Endothelial cell of umbilical vein (primary cell): ENCODE results near the gene DDAH2. TPM values are rescaled to one million over a fixed set of nuclear protein-coding genes. Genes with fewer than 3 reads are reported as not detected.

ENCODE experiments used
- BruUV-seq: library from RNA; stranded (reverse); fragments of 400-500 nt; replicated peaks from 2 replicates; lab custom pipeline; 2021; lab: Mats Ljungman, UMichigan
- CTCF ChIA-PET: fragments of 300-600, 350-600 bp; sonication (Branson Sonifier 250); formaldehyde crosslinking; loops from one replicate; lab custom pipeline; 2021; ENCODE audit warnings: antibody characterized with exemption, inconsistent platforms; lab: Charles Lee
- POLR2A ChIA-PET: fragments of 300-600, 350-600 bp; sonication (Branson Sonifier 250); formaldehyde crosslinking; loops from one replicate; lab custom pipeline; 2021; ENCODE audit warnings: antibody characterized with exemption, inconsistent platforms; lab: Charles Lee
- DNase-seq: peaks from one replicate; pipeline ENCODE4 v3.0.0-alpha.2; 2011; ENCODE audit warnings: low read depth, low spot score
- FAIRE-seq: peaks from 2 replicates; lab custom pipeline; 2011; peaks lifted over from hg19 to GRCh38; lab: Jason Lieb, UNC
- H2AFZ ChIP-seq: 2 replicates; pipeline ENCODE4 v1.6.0; 2012; ENCODE audit warnings: low read depth, low read length, control low read depth, inconsistent platforms
- H3K27ac ChIP-seq: 2 replicates; pipeline ENCODE4 v1.5.1; 2011; ENCODE audit warnings: low read depth, mild to moderate bottlenecking, control low read depth, low read length, moderate library complexity; ENCODE audit not compliant: insufficient read depth
- H3K27me3 ChIP-seq, 2 experiments: 2 replicates each; pipeline versions ENCODE4 v1.6.0 to v1.6.1; 2011; ENCODE audit warnings: low read length in 2 of 2, mixed read lengths in 1 of 2; ENCODE audit not compliant: control insufficient read depth in 2 of 2, insufficient read depth in 2 of 2
- H3K36me3 ChIP-seq, 2 experiments: 2 replicates in 1 of 2; 3 replicates in 1 of 2; pipeline ENCODE4 v1.5.1; 2011; ENCODE audit warnings: low read length in 2 of 2, mild to moderate bottlenecking in 1 of 2, moderate library complexity in 1 of 2; ENCODE audit not compliant: control insufficient read depth in 2 of 2, insufficient read depth in 2 of 2; ENCODE audit errors: extremely low read depth in 1 of 2
- H3K4me1 ChIP-seq: 3 replicates; pipeline ENCODE4 v1.5.1; 2011; ENCODE audit warnings: mild to moderate bottlenecking, low read length; ENCODE audit not compliant: control insufficient read depth, insufficient read depth; ENCODE audit errors: extremely low read depth
- H3K4me2 ChIP-seq: 2 replicates; pipeline ENCODE4 v1.6.1; 2011; ENCODE audit warnings: low read length, control low read depth, mixed read lengths; ENCODE audit not compliant: insufficient read depth
- H3K4me3 ChIP-seq, 3 experiments: fragments of 200-600 bp in 1 of 3; sonication (generic), shearing (Covaris generic) in 1 of 3; replicated peaks in 1 of 3; 2 replicates each; pipeline ENCODE4 v1.5.1; 2011 to 2016; ENCODE audit warnings: control low read depth in 3 of 3, low read length in 3 of 3, mild to moderate bottlenecking in 2 of 3, inconsistent platforms in 1 of 3, low read depth in 1 of 3, moderate library complexity in 1 of 3; ENCODE audit not compliant: insufficient read depth in 1 of 3
- H3K79me2 ChIP-seq: 2 replicates; pipeline ENCODE4 v1.6.0; 2012; ENCODE audit warnings: low read length, inconsistent platforms; ENCODE audit not compliant: control insufficient read depth, insufficient read depth
- H3K9ac ChIP-seq: replicated peaks from 2 replicates; pipeline ENCODE3; 2011; ENCODE audit warnings: low read length, control low read depth; ENCODE audit not compliant: insufficient read depth; ENCODE audit errors: extremely low read depth
- H3K9me1 ChIP-seq: replicated peaks from 3 replicates; pipeline ENCODE4 v1.6.0; 2011; ENCODE audit warnings: mild to moderate bottlenecking, low read length; ENCODE audit not compliant: control insufficient read depth, insufficient read depth; ENCODE audit errors: extremely low read depth
- H3K9me3 ChIP-seq: replicated peaks from 2 replicates; pipeline ENCODE4 v1.5.1; 2012; ENCODE audit warnings: low read length, inconsistent platforms; ENCODE audit not compliant: control insufficient read depth, insufficient read depth
- H4K20me1 ChIP-seq: replicated peaks from 2 replicates; pipeline ENCODE3; 2011; ENCODE audit warnings: mild to moderate bottlenecking, low read length; ENCODE audit not compliant: control insufficient read depth, insufficient read depth; ENCODE audit errors: extremely low read depth
- EZH2 ChIP-seq: IDR thresholded peaks from 2 replicates; pipeline ENCODE4 v1.6.1; 2012; ENCODE audit warnings: borderline replicate concordance, low read depth, mild to moderate bottlenecking, moderate library complexity, low read length, inconsistent platforms; ENCODE audit not compliant: severe bottlenecking
- FOS ChIP-seq: IDR thresholded peaks from 2 replicates; pipeline ENCODE4 v1.6.1; 2011; ENCODE audit warnings: mild to moderate bottlenecking, low read length, moderate library complexity, borderline replicate concordance; ENCODE audit not compliant: insufficient read depth
- GATA2 ChIP-seq: IDR thresholded peaks from 2 replicates; pipeline ENCODE4 v1.7.0; 2011; ENCODE audit warnings: low read depth, mild to moderate bottlenecking, moderate library complexity, mixed read lengths, low read length; ENCODE audit not compliant: insufficient read length, insufficient read depth
- JUN ChIP-seq: IDR thresholded peaks from 2 replicates; pipeline ENCODE4 v1.6.1; 2011; ENCODE audit warnings: borderline replicate concordance, low read depth; ENCODE audit not compliant: insufficient read length, insufficient read depth
- MYC ChIP-seq: IDR thresholded peaks from one replicate; pipeline ENCODE4 v1.6.1; 2011; ENCODE audit warnings: mild to moderate bottlenecking, low read depth, low read length
- POLR2A ChIP-seq: IDR thresholded peaks from 2 replicates; pipeline ENCODE4 v1.6.1; 2012; ENCODE audit warnings: low read depth, mild to moderate bottlenecking, control low read depth, low read length
- POLR2AphosphoS5 ChIP-seq: IDR thresholded peaks from 2 replicates; pipeline ENCODE4 v1.6.1; 2012; ENCODE audit warnings: low read depth, mild to moderate bottlenecking, control low read depth, low read length, moderate library complexity; ENCODE audit not compliant: insufficient read depth
- dilution Hi-C: fragments of 300-500 bp; cut with MboI; formaldehyde crosslinking; loops from one replicate; pipeline ENCODE4 v1.15.0; 2019; ENCODE audit warnings: low sequenced_read_pairs; ENCODE audit not compliant: extremely low pct_ligation_motif_present
- intact Hi-C: fragments of 100-400 bp; cut with micrococcal nuclease; formaldehyde crosslinking; loops from one replicate; pipeline ENCODE4 v1.10.0; 2022
- polyA plus RNA-seq, 4 experiments: library from polyadenylated mRNA; depleted of rRNA in 3 of 4; stranded (reverse) in 3 of 4; unstranded in 1 of 4; fragments of >200 nt; gene quantifications; 2 replicates each; pipeline versions ENCODE4 v1.2.1 to v1.2.3, GENCODE V29; 2011 to 2012; ENCODE audit warnings: missing spikeins in 1 of 4
- total RNA-seq: library from RNA; stranded (reverse); gene quantifications from 2 replicates; pipeline ENCODE4 v1.2.3, GENCODE V29; 2021
- TF ChIP-seq, protein P1 (sequence below), 2 donors: IDR thresholded peaks; 1 replicate in 1 of 2; 2 replicates in 1 of 2; pipeline ENCODE4 v1.5.1; 2011; ENCODE audit warnings: low read length in 2 of 2, mild to moderate bottlenecking in 2 of 2, moderate library complexity in 2 of 2, control low read depth in 1 of 2, inconsistent platforms in 1 of 2, low read depth in 1 of 2; ENCODE audit not compliant: insufficient read depth in 1 of 2; ENCODE audit errors: extremely low read depth in 1 of 2
- TF ChIP-seq, protein P2 (sequence below): IDR thresholded peaks from 2 replicates; pipeline ENCODE4 v1.6.1; 2011; ENCODE audit not compliant: insufficient read depth, insufficient read length

DDAH2 gene
- total and polyA plus RNA-seq, 2 donors (not counting 3 experiments of a cell fraction or from before 2014, with no cell fraction given), result 109 to 176 TPM

DNA sequence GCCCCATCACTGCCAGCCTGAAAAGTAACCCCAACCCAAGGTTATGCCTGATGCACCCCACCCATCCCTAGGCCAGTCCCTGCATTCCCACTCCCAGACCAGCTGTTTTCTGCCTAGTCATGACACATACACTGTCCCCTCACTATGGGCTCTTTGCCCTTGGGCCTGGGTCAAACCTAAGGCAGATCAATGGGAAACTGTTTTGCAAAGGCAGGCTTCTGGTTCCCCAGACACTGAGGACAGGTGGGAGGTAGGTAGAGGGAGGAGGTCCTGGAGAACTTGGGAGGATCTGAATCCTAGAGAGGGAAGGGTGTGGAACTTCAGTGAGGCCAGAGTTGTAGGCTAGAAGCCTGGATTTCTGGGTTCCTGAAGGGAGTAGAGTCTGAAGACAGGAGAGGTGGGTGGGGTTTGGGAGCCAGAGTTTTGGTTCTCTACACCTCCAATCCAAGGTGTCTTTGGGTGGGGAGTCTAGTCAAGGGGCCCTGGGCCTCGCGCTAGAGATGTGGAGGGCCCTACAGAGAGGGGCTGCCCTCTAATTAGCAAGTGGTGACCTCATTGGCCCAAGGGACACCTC lies 5.2 kb upstream of the DDAH2 start:
- peak overlapping the region; percentile 93 for H3K4me2 ChIP-seq
- no peaks in the 10 kb centered on the region for H3K27me3 ChIP-seq
- dilution Hi-C loops (no loop called here), intact Hi-C loops (loop anchor here (1.0 to 10.0 kb wide), 2 partner anchors 93 to 190 kb away; partner anchors contain the start of genes ATP6V1G2, DDX39B, HSPA1B and NFKBIL1)
- peaks cover 41% of the 10 kb centered on the region for H3K79me2 ChIP-seq
- BruUV-seq, result no TSS peak
- H3K4me3 ChIP-seq, result peak overlapping the region; percentile 86 to 98 (median 96)
- H3K9me1 ChIP-seq, result no peaks in the 10 kb centered on the region
- H3K9me3 ChIP-seq, result no peaks in the 10 kb centered on the region
- H3K27ac ChIP-seq, result peak overlapping the region; percentile 94
- ChIA-PET CTCF (interaction anchor here (1.5 kb wide), 1 partner anchor 9 kb away, joined by 3 read pairs; no protein-coding TSS in a partner anchor), POLR2A (interaction anchor here (1.5 kb wide), 1 partner anchor 93 kb away, joined by 6 read pairs; the partner anchor contains the start of gene HSPA1B)
- DNase-seq (no peak), FAIRE-seq (no peak)
- peak overlapping the region; percentile 96 for H3K9ac ChIP-seq
- H4K20me1 ChIP-seq, result no peaks in the 10 kb centered on the region
- no peak overlapping the region for H2AFZ ChIP-seq
- H3K36me3 ChIP-seq, result peaks cover 16 to 23% of the 10 kb centered on the region in 2 experiments
- TF ChIP-seq POLR2AphosphoS5 (no peak), MYC (no peak), POLR2A (no peak), EZH2 (no peak), JUN (no peak), GATA2 (no peak), FOS (no peak)
- TF ChIP-seq, protein P1, sequence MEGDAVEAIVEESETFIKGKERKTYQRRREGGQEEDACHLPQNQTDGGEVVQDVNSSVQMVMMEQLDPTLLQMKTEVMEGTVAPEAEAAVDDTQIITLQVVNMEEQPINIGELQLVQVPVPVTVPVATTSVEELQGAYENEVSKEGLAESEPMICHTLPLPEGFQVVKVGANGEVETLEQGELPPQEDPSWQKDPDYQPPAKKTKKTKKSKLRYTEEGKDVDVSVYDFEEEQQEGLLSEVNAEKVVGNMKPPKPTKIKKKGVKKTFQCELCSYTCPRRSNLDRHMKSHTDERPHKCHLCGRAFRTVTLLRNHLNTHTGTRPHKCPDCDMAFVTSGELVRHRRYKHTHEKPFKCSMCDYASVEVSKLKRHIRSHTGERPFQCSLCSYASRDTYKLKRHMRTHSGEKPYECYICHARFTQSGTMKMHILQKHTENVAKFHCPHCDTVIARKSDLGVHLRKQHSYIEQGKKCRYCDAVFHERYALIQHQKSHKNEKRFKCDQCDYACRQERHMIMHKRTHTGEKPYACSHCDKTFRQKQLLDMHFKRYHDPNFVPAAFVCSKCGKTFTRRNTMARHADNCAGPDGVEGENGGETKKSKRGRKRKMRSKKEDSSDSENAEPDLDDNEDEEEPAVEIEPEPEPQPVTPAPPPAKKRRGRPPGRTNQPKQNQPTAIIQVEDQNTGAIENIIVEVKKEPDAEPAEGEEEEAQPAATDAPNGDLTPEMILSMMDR (IDR thresholded peaks at IDR 0.05; ENCODE audit: extremely low read depth in 1 of 2, insufficient read depth in 1 of 2, low read depth in 1 of 2, low read length in 2 of 2), result no peak
- TF ChIP-seq, protein P2, sequence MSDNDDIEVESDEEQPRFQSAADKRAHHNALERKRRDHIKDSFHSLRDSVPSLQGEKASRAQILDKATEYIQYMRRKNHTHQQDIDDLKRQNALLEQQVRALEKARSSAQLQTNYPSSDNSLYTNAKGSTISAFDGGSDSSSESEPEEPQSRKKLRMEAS, result no peak
- peaks cover 40% of the 10 kb centered on the region for H3K4me1 ChIP-seq
